22Rv1 (cell line): ENCODE data around the gene MISP.

Source experiments
- H3K27ac ChIP-seq: fragments of 450-650 bp; 2 replicates; pipeline ENCODE4 v1.5.1; 2017
- ZFX ChIP-seq: fragments of 450-650 bp; IDR thresholded peaks from 2 replicates; pipeline ENCODE4 v1.6.1; 2017; ENCODE audit warnings: antibody characterized with exemption, borderline replicate concordance
- TF ChIP-seq, protein P1 (sequence below): fragments of 450-650 bp; IDR thresholded peaks from 2 replicates; pipeline ENCODE4 v1.5.1; 2017; ENCODE audit warnings: mild to moderate bottlenecking

Gene MISP

DNA sequence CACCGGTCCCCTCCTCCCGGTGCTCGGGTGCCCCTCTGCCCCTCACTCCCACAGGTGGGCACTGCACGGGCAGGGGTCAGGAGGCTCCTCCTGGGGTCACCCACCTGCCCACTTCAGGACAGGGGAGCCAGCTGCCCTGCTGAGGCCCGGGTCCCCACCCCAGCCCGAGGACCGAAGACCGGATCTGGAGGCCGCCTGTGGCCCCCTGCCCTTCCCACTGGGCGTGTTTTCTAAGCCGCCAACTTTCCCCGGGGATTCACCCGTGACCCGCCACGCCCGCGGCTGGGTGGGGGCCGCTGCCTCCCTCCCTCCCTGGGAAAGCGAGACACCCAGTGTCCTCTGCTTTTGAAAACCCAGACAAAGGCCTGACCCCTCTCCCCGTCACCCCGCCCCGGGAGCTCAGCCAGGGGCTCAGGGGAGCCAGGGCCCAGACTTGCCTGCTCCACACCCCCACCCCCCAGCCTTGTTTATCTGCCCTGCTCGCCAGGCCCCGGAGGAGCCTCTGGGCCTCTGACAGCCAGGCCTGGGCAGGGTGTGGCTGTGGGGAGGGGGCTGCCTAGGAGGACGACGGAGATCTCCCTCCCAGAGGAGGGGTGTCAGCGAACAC lies 40.8 kb upstream of the MISP start:
- TF ChIP-seq ZFX, result no peak
- TF ChIP-seq, protein P1, sequence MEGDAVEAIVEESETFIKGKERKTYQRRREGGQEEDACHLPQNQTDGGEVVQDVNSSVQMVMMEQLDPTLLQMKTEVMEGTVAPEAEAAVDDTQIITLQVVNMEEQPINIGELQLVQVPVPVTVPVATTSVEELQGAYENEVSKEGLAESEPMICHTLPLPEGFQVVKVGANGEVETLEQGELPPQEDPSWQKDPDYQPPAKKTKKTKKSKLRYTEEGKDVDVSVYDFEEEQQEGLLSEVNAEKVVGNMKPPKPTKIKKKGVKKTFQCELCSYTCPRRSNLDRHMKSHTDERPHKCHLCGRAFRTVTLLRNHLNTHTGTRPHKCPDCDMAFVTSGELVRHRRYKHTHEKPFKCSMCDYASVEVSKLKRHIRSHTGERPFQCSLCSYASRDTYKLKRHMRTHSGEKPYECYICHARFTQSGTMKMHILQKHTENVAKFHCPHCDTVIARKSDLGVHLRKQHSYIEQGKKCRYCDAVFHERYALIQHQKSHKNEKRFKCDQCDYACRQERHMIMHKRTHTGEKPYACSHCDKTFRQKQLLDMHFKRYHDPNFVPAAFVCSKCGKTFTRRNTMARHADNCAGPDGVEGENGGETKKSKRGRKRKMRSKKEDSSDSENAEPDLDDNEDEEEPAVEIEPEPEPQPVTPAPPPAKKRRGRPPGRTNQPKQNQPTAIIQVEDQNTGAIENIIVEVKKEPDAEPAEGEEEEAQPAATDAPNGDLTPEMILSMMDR, result no peak
- no peak overlapping the region for H3K27ac ChIP-seq

DNA sequence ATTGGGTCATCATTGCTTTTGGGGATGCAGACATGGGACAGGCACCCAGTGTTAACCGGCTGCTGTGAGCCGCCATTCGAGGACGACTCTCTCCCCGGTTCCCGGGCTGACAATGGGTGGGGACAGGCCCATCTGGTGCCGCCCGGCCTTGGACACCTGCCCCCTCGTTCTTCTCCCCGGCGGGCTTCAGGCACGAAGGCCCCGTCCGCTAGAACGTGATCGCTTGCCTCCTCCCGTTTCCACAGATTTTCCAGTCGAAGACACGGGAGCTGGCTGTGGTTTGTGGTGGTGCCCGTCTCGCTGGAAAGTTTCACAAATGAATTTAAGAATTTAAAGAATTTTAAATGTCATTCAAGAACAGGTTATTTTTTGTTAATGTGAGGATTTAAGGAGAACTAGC lies 40.1 kb upstream of the MISP start:
- H3K27ac ChIP-seq, result no peak overlapping the region
- TF ChIP-seq, protein P1, result no peak
- no peak for TF ChIP-seq ZFX

DNA sequence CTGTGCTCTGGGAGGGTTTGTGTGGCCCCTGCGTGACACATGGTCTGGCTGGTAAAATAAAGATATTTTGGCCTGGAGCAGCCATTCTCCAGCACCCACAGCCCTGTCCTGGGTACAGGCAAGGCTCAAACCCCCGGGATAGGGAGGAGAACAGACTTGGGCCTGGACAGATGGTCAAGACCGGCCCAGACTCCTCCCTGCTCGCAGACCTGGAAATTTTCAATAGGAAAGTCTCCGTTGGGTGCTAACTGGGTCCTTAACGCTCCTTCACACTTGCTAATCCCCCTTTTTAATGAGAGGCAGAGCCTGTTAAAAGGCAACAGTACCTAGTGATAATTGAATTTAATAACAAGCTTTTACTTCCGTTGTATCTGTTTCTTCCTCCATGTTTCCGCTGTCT lies 39.7 kb upstream of the MISP start:
- no peak overlapping the region for H3K27ac ChIP-seq
- TF ChIP-seq, protein P1, result no peak
- no peak for TF ChIP-seq ZFX

DNA sequence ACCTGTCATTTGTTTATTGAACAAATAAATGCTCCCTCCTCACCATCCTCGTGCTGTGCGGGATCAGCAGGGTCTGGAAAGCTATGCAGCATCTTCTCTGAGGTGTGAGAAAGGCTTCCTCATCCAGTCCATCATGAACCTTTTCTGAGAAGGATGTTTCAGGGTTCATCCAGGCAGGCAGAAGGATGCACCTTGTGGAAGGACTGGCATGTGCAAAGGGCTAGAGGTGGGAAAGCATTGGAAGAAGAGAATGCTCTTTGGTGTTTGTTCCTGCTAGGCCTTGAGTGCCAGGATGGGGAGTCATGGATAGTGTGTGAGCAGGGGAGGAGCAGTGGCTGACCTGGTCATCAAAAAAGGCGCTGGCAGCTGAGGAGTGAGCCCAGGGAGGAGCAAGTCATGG lies 35.6 kb upstream of the MISP start:
- H3K27ac ChIP-seq, result no peak overlapping the region
- no peak for TF ChIP-seq ZFX
- TF ChIP-seq, protein P1, result no peak

DNA sequence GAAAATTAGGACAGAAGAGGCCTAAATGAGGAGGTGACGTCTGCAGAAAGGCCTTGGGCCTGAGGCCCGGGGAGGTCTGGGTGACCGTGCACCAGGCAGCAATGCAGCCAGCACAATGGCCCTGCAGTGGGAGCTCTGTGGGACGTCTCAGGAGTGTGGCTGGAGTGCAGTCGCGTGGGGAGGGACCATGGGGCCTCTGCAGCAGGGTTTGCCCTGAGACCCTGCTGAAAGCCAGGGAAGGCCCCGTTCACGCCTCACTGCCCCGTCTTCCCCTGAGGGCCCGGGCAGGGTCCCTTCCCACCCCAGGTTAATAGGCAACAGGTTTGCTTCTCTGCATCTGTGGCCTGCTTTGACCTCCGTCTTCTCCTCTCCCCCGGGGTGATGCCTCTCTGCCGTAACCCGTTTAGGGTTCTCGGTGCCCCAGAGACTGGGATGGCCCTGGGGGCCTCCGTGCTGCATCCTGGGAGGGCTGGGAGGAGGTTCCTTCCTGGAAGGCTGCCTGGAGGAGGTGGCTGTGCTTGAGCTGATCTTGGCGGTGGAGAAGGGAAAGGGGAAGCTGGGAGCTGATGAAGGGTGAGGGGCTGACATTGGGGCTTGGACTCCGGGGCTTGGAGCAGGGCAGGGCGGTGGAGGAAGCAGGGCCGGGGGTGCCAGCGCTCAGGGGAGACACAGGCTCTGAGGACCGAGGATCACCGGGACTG lies 32.5 kb upstream of the MISP start:
- no peak for TF ChIP-seq ZFX
- TF ChIP-seq, protein P1, result no peak
- H3K27ac ChIP-seq, result no peak overlapping the region

DNA sequence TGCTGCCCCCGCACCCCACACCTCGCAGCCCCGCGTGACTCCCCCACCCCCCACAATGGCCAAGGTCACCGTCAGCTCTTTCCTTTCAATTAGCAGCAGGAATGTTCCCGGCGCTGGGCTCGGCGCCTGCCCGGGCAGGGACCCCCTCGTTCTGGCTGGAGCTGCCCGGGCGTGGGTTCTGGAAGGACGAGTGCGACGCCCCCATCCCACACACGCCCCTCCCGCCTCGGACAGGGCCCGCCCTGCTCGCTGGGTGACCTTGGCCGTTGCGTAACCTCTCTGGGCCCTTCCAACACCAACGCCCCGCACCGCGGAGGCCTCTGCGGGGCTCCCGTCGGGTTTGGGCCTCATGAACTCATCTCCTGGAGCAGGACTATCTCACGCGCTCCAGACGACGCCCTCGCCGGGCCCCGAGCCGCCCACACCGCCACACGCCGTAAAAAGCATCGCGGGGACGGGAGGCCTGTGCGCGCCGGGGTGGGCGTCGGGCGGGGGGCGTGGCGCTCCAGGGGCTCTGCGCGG lies 31.9 kb upstream of the MISP start:
- no peak overlapping the region for H3K27ac ChIP-seq
- TF ChIP-seq ZFX, result no peak
- TF ChIP-seq, protein P1, result no peak
